Activated T-cell treated with anti-CD3 and anti-CD28 coated beads, Interleukin-2, amount 50 U/mL, for 1 hour (primary cell): Measurements from ENCODE around the gene JUN.
"Not testable (repeated sequence)": the region's sequence is repeated elsewhere in the genome, so short reads cannot be mapped to it uniquely, and the experiment has no call there.

Experiments used
- DNase-seq: peaks from one replicate; pipeline ENCODE4 v3.0.0-alpha.2; 2020

Gene JUN

DNA sequence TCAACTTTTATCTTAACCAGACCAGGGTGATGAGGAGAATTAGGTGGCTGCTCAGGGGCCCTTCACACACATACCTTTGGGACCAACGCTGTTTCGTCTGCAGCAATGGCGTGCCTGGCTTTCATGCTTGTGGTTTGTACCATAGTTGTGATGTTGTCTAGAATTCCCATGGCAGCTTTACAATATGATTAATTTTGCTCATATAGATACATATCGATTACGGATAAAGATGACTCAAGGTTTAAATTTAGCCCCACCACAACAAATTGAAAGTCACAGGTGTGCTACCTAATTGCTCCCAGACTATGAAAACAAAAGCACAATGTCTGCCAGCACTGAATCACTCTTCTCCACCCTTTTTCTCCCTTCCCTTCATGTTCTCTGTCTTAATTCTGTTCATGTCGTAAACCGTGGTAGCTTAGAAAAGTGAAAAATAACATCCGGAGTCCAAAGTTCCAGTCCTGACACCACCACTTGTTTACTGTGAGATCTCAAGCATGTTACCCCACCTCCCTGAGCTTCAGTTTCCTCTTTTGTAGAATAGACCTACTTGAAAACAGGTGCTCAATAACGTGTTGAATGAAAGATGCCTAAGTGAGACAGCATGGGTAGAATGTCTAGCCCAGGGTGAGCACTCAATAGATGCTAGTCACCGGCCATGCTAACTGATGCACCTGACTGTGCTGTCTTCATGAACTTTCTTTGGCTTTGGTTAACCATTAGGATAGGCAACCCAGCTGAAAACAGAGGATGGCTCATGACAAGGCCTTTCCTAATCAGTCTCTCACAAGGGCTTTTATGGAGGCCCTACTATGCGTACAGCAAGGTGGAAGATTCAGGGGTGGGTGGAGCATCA is 22.1 kb upstream of the JUN start:
- no peak for DNase-seq

DNA sequence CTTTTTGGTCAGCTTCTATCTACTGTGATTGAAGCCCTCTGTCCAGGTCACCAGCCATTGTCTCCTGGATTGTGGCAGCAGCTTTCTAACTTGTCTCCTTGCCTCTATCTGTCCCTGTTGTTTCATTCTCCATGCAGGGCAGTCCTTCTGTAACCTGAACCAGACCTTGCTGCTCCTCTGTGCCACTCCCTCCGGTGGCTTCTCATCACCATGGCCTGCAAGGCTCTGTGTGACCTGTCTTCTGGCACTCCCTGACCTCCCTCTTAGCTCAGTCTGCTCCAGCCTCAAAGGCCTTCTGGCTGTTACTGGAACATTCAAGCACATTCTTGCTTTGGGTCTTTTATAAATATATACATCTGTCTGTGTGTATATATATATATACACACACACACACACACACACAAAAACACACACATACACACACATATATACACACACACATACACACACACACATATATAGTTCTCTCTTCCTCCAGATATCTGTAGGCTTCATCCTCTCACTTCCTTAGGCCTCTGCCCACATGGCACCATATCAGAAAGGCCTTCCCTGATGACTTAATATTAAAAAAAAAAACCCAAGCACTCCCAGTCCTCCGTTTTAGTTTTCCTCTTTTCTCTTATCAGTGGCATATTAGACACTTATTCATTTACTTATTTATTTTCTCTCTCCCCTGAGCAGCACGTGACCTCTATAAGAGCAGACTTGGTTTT is 21.2 kb upstream of the JUN start:
- DNase-seq, result no peak

DNA sequence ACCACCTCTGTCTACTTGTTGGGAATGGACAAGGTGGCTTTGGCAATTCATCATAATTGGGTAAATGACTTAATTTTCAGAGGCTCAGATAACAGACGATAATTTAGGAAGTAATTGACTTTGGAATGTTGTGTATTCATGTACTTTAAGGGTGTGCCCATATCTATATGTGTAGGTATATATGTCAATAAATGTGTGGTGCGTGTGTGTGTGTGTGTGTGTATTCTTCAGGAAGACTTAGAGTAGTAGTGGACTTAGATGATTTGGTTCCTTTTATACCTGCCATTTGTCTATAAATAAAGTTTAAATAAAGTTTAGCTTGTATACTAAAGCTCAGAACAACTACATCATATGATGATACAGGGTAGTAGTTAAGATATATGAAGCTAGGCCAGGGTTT is 20.0 kb upstream of the JUN start:
- no peak for DNase-seq

DNA sequence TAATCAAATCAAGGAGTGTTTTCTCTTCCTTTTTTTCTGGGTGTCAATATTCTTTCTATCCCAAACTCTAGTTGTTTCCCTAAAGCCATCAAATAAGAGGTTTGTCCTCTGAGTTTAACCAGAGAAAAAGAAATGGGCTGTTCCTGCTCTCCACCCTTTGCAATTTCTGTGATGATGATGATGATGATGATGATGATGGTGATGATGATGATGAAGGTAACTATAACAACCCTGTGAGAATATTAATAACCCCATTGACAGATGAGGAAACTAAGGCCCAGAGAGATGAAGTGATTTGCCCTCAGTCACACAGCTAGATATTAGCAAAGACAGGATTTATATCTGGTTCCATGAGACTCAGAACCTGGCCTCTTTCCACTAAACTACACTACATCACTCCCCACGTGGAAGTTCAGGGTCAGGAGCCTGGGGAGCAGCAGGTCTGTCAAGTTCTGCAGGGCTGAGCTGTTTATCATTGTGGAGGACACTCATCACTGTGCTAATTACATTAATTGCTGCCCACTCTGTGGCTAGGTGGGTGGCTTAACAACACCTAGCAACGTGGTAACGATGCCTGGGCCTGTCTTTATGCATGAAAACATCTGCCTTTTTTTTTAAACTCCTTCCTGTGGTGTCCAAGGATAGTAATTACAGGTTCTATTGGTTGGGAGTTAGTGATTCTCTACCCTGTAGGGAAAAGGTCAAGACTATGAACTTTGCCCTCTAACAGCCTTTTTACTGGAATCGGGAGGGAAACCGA is 19.0 kb upstream of the JUN start:
- DNase-seq, result no peak

DNA sequence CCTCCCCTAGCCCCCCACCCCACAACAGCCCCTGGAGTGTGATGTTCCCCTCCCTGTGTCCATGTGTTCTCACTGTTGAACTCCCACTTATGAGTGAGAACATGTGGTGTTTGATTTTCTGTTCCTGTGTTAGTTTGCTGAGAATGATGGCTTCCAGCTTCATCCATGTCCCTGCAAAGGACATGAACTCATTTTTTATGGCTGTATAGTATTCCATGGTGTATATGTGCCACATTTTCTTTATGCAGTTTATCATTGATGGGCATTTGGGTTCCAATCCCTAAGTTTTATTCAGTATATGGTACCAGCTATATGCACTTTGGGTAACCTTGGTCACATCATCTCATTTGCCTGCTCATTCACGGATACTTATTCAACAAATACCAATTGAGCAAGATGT is 17.4 kb upstream of the JUN start:
- not testable (repeated sequence) for DNase-seq

DNA sequence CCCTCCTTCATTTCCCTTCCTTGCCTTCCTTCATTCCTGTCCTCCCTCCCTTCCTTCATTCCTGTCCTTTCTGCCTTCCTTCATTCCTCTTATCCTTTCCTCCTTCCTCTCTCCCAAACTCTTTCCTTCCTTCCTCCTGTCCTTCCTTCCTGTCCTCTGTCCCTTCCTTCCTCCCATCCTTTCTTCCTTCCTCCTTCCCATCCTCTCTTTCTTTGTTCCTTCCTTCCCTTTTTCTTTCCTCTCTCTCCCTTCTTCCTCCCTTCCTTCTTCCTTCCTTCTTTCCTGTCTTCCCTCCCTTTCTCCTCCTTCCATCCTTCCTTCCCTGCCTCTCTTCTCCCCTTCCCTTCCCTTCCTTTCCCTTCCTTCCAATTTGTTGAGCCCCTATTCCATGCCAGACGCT is 15.8 kb upstream of the JUN start:
- DNase-seq, result no peak

DNA sequence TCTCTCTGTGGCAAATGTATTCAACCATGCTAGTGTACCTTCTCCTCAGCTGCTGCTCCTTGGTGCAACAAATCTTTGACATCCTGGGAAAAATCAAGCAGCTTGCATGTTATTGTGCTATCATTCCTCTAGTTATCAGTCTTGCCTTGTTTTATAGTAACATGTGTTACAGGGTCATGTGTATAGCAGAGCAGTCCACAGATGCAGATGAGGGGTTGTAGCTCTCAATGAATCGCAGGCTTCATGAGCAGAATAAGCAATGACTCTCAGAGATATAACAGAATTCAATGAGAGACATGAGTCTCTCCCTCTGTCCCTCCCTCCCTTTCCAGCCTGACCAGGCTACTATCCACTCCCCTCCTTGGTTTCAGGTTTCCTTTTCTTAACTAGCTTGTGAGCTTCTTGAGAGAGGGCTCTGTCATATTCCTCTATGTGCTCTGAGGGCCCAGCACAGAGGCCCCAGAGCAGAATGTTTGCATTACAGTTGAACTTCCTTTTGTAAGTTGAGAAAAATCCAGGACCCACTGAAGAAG is 15.1 kb upstream of the JUN start:
- no peak for DNase-seq

DNA sequence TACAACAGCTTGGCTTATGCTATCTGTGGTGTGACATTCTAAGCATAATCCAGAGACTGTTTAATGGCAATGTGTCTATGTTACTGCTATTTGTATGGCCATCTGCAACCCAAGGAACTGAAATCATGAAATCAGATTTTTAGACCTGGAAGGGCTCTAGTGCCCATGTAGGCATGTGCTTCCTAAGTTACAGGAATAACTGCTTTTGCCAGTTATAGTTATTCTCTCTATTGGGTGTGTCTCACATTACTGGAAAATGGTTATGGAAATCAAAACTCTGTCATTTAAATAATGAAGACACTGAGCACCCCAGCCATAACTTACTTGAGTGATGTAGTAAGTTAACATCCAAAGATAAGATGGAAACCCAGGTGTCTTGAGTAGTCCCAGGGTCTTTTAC is 12.6 kb upstream of the JUN start:
- no peak for DNase-seq

DNA sequence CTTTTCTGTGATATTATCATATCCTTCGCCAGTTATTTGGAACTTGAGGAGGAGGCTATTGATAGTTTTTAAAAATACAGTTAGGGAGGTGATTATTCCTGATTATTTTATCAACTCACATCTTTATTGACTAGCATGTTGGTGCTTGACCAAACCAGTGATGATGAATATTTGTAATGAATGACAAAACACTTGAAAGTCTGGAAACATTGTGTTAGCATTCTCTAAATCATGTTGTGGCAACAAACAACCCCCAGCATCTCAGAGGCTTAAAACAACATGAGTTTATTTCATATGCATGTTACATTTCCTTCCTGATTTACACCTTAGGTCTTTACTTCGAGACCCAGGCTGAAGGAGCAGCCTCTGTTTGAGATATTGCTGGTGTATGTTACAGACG is 10.7 kb upstream of the JUN start:
- no peak for DNase-seq

DNA sequence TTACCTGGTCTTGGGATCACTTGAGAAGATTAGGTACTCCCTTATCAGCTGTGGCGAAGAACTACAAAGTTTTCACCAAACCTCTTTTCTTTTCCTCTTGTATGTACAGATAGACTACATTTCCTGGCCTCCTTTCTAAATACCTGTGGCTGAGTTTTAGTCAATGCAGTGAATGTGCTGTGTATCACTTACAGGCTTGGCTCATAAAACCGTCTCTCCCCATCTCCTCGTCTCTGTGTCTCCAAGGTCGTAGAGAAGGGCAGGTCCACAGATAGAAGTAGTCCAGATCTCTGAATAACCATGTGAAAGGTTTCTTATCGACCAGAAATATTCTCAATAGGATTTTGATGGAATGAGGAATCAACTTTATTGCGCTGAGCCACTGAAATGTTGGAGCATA is 9.0 kb upstream of the JUN start:
- DNase-seq, result no peak

DNA sequence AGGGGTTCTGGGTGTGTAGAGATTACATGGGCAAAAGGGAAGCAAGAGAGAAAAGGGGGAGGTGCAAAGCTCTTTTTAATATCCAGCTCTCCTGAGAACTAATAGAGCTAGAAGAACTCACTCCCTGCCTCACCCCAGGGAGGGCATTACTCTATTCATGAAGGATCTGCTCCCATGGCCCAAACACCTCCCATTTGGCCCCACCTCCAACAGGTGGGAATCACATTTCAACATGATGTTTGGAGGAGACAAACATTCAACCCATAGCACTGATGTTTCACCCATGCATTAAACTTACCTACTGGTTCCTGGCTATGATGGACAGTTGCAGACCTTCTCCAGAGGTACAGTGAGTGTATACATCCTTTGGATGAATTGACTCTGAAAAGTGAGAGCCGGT is 7.3 kb upstream of the JUN start:
- no peak for DNase-seq

DNA sequence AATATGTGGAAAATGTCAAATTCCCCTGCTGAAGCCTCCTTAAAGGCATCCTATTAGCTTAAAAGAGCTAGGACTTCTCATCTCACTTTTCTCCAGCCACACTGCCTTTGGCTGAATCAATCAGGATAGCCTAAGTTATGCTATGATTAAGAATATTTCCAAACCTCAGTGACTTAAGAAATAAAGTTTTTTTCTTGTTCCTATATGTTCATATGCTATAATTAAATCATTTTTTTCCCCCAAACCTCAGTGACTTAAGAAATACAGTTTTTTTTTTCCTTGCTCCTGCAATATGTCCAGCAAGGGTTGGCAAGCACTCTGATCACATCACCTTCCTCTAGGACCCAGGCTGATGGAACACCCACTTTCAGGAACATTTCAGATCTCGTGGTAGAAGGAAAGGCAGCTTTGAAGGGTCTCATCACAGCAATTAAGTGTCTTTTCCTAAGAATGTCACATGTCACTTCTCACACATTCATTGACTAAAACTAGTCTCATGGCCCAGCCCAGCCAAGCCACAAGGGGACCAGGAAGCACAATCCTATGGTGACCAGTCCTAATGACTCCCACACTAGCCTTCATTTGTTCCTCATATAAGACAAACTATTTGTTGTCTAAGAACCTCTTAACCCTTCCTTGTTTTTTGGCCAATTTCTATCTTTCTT is 6.3 kb upstream of the JUN start:
- no peak for DNase-seq

DNA sequence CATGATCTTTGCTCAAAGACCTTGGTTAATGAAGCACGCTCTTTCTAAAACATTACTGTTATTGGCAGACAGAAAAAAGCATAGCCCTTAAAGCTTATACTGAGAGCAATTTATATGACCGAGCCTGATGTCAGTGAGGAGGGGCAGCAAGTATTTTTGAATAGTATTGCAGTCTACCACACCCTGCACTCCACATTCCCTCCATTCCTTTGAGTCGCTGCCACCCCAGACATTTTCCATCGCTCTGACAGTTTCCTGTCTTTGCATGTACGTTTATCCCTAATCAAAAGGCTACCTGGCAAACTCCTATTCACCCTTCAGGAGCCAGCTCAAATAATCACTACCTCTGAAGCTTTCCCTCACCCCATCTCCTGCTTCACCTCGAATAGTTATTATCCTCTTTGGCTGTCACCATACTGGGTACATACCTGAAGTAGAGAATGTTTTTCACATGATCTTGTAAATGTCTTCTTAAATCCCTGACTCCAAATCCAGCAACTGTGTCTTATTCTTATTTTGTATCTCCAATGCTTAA is 5.5 kb upstream of the JUN start:
- no peak for DNase-seq

DNA sequence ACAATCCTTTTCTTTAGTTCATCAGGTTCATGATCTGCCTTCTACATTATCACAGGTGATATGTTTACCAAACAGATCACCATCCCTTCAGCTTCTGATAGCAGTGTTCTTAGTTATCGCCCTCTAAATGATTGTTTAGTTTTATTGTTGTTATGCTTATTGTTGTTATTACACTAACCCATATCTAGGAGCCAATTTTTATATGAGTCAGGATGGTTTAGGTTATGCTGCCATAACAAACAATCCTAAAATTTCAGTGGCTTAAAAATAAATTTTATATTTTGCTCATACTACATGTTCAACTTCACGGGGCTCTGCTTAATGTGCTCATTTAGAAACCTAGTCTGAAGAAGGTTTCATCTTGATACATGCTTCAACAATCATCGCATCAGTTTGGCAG is 4.4 kb upstream of the JUN start:
- DNase-seq, result no peak

DNA sequence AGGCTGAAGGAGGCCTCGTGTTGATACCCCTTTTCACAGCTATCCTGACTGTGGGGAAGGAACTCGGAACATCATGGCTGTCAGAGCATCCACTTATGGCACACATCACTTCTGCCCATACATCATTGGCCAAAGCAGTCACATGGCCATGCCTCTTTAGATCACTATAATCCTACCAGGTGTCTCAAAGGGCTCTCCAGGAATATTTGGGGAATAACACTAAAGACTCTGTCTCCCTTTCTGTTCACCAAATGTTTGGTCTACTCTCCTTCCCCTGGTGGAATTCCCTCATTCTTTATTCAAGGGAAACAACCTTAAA is 3.0 kb upstream of the JUN start:
- no peak for DNase-seq

DNA sequence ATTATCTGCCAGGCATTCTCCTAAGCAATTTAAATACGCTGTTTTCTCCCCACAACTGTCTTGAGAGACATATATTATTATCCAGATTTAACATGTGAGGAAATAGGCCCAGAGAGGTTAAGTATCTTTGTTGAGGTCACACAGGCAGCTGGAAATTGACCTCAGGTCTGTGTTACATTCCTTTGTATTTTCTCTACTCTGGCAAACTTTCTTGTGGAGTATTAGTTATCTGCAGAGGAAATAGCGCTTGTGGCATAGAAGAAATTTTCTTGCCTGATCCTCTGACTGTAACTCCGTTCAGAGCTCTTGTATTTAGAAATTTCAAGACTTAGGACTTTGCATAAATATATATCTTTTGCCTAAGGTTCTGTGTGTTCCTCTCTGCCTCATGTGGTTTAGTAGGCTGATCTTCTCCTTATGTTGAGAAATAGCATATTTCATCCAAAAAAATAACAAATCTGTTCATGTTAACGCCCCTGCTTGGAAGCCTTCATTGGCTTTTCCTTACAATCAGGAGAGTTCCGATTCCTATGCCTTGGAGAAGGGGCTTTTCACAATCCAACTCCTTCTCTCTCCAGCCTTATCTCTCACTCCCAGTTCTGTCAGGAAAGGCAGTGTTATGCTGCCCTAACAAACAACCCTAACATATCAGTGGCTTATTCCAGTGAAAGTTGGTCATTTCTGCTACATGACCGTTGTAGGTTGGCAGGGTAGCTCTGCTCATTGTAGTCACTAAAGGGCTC is 2.5 kb upstream of the JUN start:
- DNase-seq, result no peak

DNA sequence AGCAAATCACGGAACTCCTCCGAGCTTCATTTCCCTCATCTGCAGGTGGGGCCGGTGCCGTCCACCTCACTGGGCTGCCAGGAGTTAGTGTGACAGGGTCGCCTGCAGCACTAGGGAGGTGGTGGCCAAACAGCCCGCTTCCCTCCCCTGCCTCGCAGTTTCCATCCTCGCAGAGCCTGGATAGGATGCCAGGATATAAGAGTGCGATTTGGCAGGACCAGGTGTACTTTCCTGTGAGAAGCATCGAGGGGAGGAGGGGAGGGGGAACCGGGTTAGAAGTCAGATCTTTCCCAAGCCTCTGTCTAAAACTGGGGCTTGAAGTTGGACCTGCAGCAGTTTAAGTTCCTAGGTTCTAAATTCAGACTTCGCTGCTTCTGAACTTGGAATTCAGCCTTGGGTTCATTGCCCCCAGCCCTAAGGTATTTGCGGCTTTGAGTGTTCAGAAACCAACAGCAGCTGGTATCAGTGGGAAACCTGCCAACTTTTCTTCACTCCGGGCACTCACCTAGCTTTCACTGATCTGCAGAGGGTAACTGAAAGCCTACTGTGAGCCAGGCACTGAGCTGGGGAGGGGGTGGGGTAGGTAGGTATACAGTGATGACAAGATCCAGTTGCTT is 1.7 kb upstream of the JUN start:
- DNase-seq, result no peak

DNA sequence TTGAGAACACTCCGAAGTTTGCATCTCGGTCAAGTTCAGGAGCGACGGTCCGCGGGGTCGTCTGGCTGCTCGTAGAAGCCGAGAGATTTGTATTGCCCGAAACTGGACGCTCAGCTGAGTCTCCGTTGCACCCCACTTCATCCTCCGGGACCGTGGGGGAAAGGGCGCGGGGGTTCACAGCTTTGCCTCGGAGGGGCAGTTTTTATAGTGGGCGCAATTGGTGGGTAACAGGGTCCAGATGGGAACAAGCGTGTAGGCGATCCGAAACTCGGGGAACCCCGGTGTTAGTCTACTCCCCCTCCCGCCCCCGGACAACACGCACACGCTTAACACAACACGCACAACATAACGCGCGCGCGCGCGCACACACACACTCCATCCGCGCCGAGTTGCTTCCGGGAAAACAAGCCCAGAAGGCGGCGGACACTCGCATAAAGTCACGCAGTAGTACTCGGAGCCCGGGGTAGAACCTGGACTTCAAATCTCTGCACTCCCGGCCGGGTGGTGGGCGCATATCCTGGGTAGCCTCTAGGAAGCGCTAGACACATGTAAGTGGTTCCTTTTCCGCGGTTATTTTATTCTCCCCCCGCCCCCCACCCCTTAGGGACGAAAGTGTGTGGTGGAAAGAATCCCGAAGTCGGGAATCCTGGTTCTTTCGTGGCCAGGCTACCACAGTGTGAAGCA is 1.1 kb upstream of the JUN start:
- DNase-seq, result peak; percentile 84

DNA sequence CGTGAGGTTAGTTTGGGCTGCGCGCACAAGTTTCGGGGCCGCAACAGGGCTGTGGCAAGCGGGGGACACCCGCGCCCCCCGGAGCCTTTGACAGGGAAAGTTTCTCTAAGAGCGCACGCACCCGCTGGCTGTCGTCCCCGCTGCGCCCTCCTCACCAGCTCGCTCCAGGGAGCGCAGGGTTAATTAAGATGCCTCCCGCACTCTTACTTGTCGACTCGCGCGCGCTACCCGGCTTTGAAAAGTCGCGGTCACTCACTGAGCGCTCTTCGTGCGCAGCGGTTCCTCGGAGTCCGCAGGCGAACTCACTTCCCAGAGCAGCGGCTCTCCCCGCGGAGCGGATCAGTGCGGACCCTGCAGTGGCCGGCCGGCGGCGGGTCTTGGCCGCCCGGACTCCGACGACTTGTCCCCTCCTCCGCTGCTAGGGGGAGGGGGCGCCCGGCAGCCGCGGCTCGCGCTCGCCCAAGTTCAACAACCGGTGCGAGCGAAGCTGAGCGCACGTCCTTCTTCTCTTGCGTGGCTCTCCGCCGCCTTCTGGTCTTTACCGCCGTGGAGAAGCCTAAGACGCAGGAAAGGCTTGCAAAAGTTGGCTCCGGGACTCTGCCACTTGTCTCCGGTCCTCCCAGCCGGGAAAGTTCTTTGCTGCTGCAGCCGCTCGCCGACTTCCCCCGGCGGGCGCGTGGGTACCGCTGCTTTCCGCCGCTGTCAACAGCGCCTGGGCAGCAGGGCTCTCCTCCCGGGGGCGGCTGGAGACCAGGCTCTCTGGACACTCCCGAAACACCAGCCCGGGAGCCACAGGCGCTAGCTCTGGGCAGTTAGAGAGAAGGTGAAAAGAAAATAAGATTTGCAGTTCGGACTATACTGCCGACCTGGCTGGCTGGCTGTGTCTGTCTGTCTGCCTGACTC is 506 bp downstream of the JUN start:
- DNase-seq, result no peak
